PC-9 (cell line): ENCODE measurements around the gene EEF2K. TPM values are rescaled to one million over a fixed set of nuclear protein-coding genes. Genes with fewer than 3 reads are reported as not detected.

ENCODE experiments used
- BruUV-seq: library from RNA; stranded (reverse); fragments of 400-500 nt; replicated peaks from 2 replicates; lab custom pipeline; 2021; lab: Mats Ljungman, UMichigan
- CTCF ChIA-PET: fragments of 300-600 bp; sonication (Branson Sonifier 250); formaldehyde crosslinking; loops from one replicate; lab custom pipeline; 2022; ENCODE audit warnings: antibody characterized with exemption; lab: Charles Lee
- POLR2A ChIA-PET: fragments of 300-600 bp; sonication (Branson Sonifier 250); formaldehyde crosslinking; loops from one replicate; lab custom pipeline; 2022; ENCODE audit warnings: antibody characterized with exemption; ENCODE audit not compliant: unreplicated experiment; lab: Charles Lee
- DNase-seq, 2 experiments: peaks; one replicate each; pipeline versions ENCODE4 v3.0.0 to v3.0.0-alpha.2; 2015 to 2022; ENCODE audit warnings: mixed read lengths in 1 of 2
- H2AFZ ChIP-seq: fragments of 200-600 bp; sonication (generic); 2 replicates; pipeline ENCODE4 v1.8.1; 2017; ENCODE audit warnings: antibody characterized with exemption
- H3F3A ChIP-seq: fragments of 200-600 bp; sonication (generic); 2 replicates; pipeline ENCODE4 v1.8.1; 2017; ENCODE audit warnings: antibody characterized with exemption, mild to moderate bottlenecking, low read depth; ENCODE audit not compliant: insufficient read depth
- H3K27ac ChIP-seq: fragments of 200-600 bp; sonication (generic); 2 replicates; pipeline ENCODE4 v1.6.1; 2016; ENCODE audit warnings: mixed run types
- H3K27me3 ChIP-seq: fragments of 200-600 bp; sonication (generic); 2 replicates; pipeline ENCODE4 v1.6.1; 2016; ENCODE audit warnings: low read depth, mixed run types; ENCODE audit not compliant: insufficient read depth
- H3K36me3 ChIP-seq: fragments of 200-600 bp; sonication (generic); 2 replicates; pipeline ENCODE4 v1.6.1; 2016; ENCODE audit warnings: low read depth, mixed run types
- H3K4me1 ChIP-seq: fragments of 200-600 bp; sonication (generic); replicated peaks from 2 replicates; pipeline ENCODE4 v1.6.1; 2016; ENCODE audit warnings: mixed run types; ENCODE audit not compliant: insufficient read depth
- H3K4me2 ChIP-seq: fragments of 200-600 bp; sonication (generic); 2 replicates; pipeline ENCODE4 v1.6.1; 2017; ENCODE audit warnings: mixed run types
- H3K4me3 ChIP-seq: fragments of 200-600 bp; sonication (generic); 2 replicates; pipeline ENCODE4 v1.6.1; 2016; ENCODE audit warnings: mixed run types
- H3K79me2 ChIP-seq: fragments of 200-600 bp; sonication (generic); 2 replicates; pipeline ENCODE4 v1.6.1; 2017; ENCODE audit warnings: low read depth, mixed run types
- H3K9me2 ChIP-seq: fragments of 200-600 bp; sonication (generic); 2 replicates; pipeline ENCODE4 v1.8.1; 2017; ENCODE audit warnings: mild to moderate bottlenecking; ENCODE audit not compliant: insufficient read depth
- H3K9me3 ChIP-seq: fragments of 200-600 bp; sonication (generic); 2 replicates; pipeline ENCODE4 v1.8.1; 2016; ENCODE audit warnings: low read depth; ENCODE audit not compliant: insufficient read depth
- H4K20me1 ChIP-seq: fragments of 200-600 bp; sonication (generic); 2 replicates; pipeline ENCODE4 v1.8.1; 2017; ENCODE audit not compliant: insufficient read depth
- CTCF ChIP-seq: fragments of 200-600 bp; sonication (generic); conservative IDR thresholded peaks from 2 replicates; pipeline ENCODE4 v1.6.1; 2017; ENCODE audit warnings: mixed run types, antibody characterized with exemption, mild to moderate bottlenecking, moderate library complexity
- EZH2 ChIP-seq: fragments of 200-600 bp; sonication (generic); IDR thresholded peaks from 2 replicates; pipeline ENCODE4 v1.8.0; 2017; ENCODE audit warnings: antibody characterized with exemption, low read depth
- intact Hi-C: fragments of 100-400 bp; cut with micrococcal nuclease; formaldehyde crosslinking; loops from one replicate; pipeline ENCODE4 v1.10.0; 2022; ENCODE audit not compliant: unreplicated experiment
- total RNA-seq: library from RNA; stranded (reverse); gene quantifications from 2 replicates; pipeline ENCODE4 v1.2.3, GENCODE V29; 2021

Gene EEF2K
- total RNA-seq, 1 experiment from 2014 or later: 29.8 TPM

GRCh38 chr16:22198547-22199293, 7.4 kb upstream of the EEF2K start:
- no peaks in the 10 kb centered on the region for H3K27me3 ChIP-seq
- CTCF ChIA-PET: interaction anchor here (0.6 kb wide), 1 partner anchor 91 kb away, joined by 8 read pairs; no protein-coding TSS in a partner anchor
- H3K4me3 ChIP-seq: no peak overlapping the region
- no TSS peak for BruUV-seq
- TF ChIP-seq CTCF: no peak
- TF ChIP-seq EZH2: no peak
- H4K20me1 ChIP-seq: no peaks in the 10 kb centered on the region
- H3K9me3 ChIP-seq: no peaks in the 10 kb centered on the region
- no peaks in the 10 kb centered on the region for H3K36me3 ChIP-seq
- POLR2A ChIA-PET: no interaction called here
- no peaks in the 10 kb centered on the region for H3K9me2 ChIP-seq
- no peaks in the 10 kb centered on the region for H3K79me2 ChIP-seq
- DNase-seq: no peak
- intact Hi-C loops: loop anchor here (10.0 kb wide), 1 partner anchor 1014 kb away; no protein-coding TSS in a partner anchor
- peaks cover 42% of the 10 kb centered on the region; the same call in 1 of the 2 replicates for H3F3A ChIP-seq
- H3K27ac ChIP-seq: peak overlapping the region; percentile 45; the same call in 1 of the 2 replicates
- H2AFZ ChIP-seq: no peak overlapping the region
- H3K4me2 ChIP-seq: peak overlapping the region; percentile 49; the same call in 1 of the 2 replicates
- H3K4me1 ChIP-seq: peaks cover 17% of the 10 kb centered on the region

GRCh38 chr16:22202261-22202637, 3.8 kb upstream of the EEF2K start:
- no TSS peak for BruUV-seq
- H3K36me3 ChIP-seq: no peaks in the 10 kb centered on the region
- H4K20me1 ChIP-seq: 0 out of 2 replicates have a peak, but pooled peaks cover 1% of the 10 kb centered on the region
- TF ChIP-seq EZH2 (no peak), CTCF (no peak)
- no peak overlapping the region for H2AFZ ChIP-seq
- H3K27ac ChIP-seq: no peak overlapping the region
- no peaks in the 10 kb centered on the region for H3K9me2 ChIP-seq
- no peak for DNase-seq
- peaks cover 26% of the 10 kb centered on the region for H3K4me1 ChIP-seq
- no peak overlapping the region for H3K4me3 ChIP-seq
- H3K27me3 ChIP-seq: no peaks in the 10 kb centered on the region
- H3K79me2 ChIP-seq: peaks cover 7% of the 10 kb centered on the region
- no peak overlapping the region for H3K4me2 ChIP-seq
- intact Hi-C loops: no loop called here
- no peaks in the 10 kb centered on the region for H3K9me3 ChIP-seq
- ChIA-PET CTCF (interaction anchor here (0.7 kb wide), 1 partner anchor 1408 kb away, joined by 9 read pairs; no protein-coding TSS in a partner anchor), POLR2A (no interaction called here)
- peaks cover 45% of the 10 kb centered on the region; the same call in 1 of the 2 replicates for H3F3A ChIP-seq

- Histone ChIP-seq H3K9me2 (no peaks in the 10 kb centered on the region), H3K27ac (no peak overlapping the region), H3K4me2 (no peak overlapping the region), H3K4me1 (peaks cover 34% of the 10 kb centered on the region), H3K9me3 (no peaks in the 10 kb centered on the region), H3K27me3 (no peaks in the 10 kb centered on the region), H3F3A (peaks cover 39% of the 10 kb centered on the region; the same call in 1 of the 2 replicates), H3K4me3 (no peak overlapping the region), H3K36me3 (no peaks in the 10 kb centered on the region), H3K79me2 (peaks cover 15% of the 10 kb centered on the region), H4K20me1 (peaks cover 9% of the 10 kb centered on the region; the same call in 1 of the 2 replicates), H2AFZ (no peak overlapping the region)
- ChIA-PET CTCF (no interaction called here), POLR2A (no interaction called here)
- TF ChIP-seq EZH2 (no peak), CTCF (no peak)
- intact Hi-C loops: no loop called here
- no TSS peak for BruUV-seq
- DNase-seq: no peak
Observed at GRCh38 chr16:22203091-22203490, 3.0 kb upstream of the EEF2K start.
